Measurements from ENCODE around the gene TRAPPC8. TPM values are rescaled to one million over a fixed set of nuclear protein-coding genes. Genes with fewer than 3 reads are reported as not detected.

TRAPPC8 gene
- total RNA-seq, 1 experiment from 2014 or later: 30.4 TPM

DNA sequence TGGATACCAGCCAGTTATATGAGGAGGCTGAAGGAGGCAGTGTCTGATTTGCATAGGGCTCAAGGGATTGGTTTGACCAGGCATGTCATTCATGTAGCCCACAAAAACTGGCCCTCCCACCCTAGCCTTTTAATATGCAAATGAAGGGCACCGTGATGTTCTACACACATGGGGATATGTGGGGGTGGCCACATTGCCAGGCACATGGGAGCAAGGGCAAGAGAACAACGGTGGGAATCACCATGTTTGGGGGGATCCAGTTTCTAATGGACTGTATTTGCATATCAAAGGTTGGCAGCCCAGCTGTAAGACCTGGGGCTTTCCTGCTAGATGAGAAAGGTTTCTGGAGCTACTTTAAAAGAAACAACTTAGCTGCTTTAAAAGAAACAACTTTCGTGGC is 117.2 kb downstream of the TRAPPC8 start:
- RAD21 ChIA-PET (ENCODE audit: low non-redundant PET in 1 of 2, low total read pairs in 2 of 2, uncharacterized antibody in 2 of 2, unreplicated experiment in 2 of 2): no interaction called here

DNA sequence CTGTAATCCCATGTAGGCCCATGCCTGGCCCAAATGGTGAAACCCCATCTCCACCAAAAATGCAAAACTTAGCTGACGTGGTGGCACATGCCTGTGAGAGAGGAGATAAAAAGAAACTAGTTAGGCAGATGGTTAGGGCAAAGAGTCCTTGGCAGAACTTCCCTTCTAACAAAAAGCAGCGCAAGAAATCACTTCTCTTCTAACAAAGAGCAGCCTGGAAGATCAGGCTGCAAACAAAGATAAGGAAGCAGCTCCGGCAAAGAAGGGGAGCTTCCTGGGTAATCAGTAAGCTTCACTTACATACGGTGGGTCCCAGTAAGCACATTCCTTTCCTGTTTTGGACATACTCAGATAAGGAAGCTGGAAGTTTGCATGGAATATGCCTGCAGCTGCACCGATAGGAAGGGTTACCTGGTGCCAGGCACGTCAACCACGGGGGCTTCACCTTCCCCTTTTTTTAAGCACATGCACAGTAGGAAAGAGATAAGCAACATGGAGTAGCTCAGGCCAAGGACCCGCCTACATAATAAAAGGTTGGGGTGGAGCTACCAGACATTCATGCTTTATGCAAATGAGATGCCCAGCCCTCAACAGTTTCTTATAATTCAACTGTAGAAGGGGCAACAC is 121.3 kb downstream of the TRAPPC8 start:
- ChIA-PET CTCF (interaction anchor here (1.0 kb wide), 1 partner anchor 266 kb away, joined by 3 read pairs; no protein-coding TSS in a partner anchor), RAD21 (ENCODE audit: low non-redundant PET in 1 of 2, low total read pairs in 2 of 2, uncharacterized antibody in 2 of 2, unreplicated experiment in 2 of 2) (no interaction called here), POLR2A (no interaction called here)
- H3K27ac ChIP-seq (ENCODE audit: low read depth, low read length): no peak overlapping the region
- H3K79me2 ChIP-seq (ENCODE audit: insufficient read depth, low read length): no peaks in the 10 kb centered on the region
- DNase-seq (ENCODE audit: low read depth, low spot score) (no peak), ATAC-seq (no peak)
- no peaks in the 10 kb centered on the region for H3K4me1 ChIP-seq (ENCODE audit: control insufficient read depth in 1 of 2, insufficient read depth in 2 of 2, low read length in 2 of 2)
- TF ChIP-seq EZH2phosphoT487 (IDR thresholded peaks at IDR 0.05; ENCODE audit: borderline replicate concordance) (no peak), RAD21 (IDR thresholded peaks at IDR 0.05; ENCODE audit: low read depth) (no peak), YY1 (IDR thresholded peaks at IDR 0.05; ENCODE audit: extremely low read depth, insufficient replicate concordance, low read depth, low read length) (no peak), JUND (IDR thresholded peaks at IDR 0.05) (no peak), ZNF274 (IDR thresholded peaks at IDR 0.05; ENCODE audit: low read depth, low read length) (no peak), SP1 (IDR thresholded peaks at IDR 0.05; ENCODE audit: low read depth) (no peak), SRF (IDR thresholded peaks at IDR 0.05; ENCODE audit: low read depth) (no peak), EGR1 (IDR thresholded peaks at IDR 0.05; ENCODE audit: low read depth) (no peak)
- TF ChIP-seq, protein P1, sequence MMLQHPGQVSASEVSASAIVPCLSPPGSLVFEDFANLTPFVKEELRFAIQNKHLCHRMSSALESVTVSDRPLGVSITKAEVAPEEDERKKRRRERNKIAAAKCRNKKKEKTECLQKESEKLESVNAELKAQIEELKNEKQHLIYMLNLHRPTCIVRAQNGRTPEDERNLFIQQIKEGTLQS (IDR thresholded peaks at IDR 0.05): no peak
- H4K20me1 ChIP-seq (ENCODE audit: insufficient read depth): no peaks in the 10 kb centered on the region
- no peaks in the 10 kb centered on the region for H3K36me3 ChIP-seq (ENCODE audit: control insufficient read depth in 1 of 2, insufficient read depth in 2 of 2, low read length in 2 of 2)
- no TSS peak for BruUV-seq (replicated peaks)
- H3K9ac ChIP-seq (ENCODE audit: low read length): no peak overlapping the region
- no peak overlapping the region for H3K4me3 ChIP-seq (replicated peaks in 1 of 2; ENCODE audit: low read depth in 1 of 2, low read length in 2 of 2)
- intact Hi-C loops (cut with micrococcal nuclease): no loop called here
- H3K9me2 ChIP-seq (ENCODE audit: insufficient read depth): no peaks in the 10 kb centered on the region
- no peaks in the 10 kb centered on the region for H3K27me3 ChIP-seq (ENCODE audit: insufficient read depth, low read length)
- H2AFZ ChIP-seq (ENCODE audit: low read depth, low read length, poor library complexity, severe bottlenecking): no peak overlapping the region
- no peaks in the 10 kb centered on the region for H3K9me3 ChIP-seq (ENCODE audit: control insufficient read depth in 1 of 2, insufficient read depth in 1 of 2, low read depth in 1 of 2, low read length in 2 of 2)
- H3K4me2 ChIP-seq (ENCODE audit: low read length): no peak overlapping the region

More for the DNA sequence above, 117.2 kb downstream of the TRAPPC8 start:
- H3K4me1 ChIP-seq (ENCODE audit: control insufficient read depth in 1 of 2, insufficient read depth in 2 of 2, low read length in 2 of 2): no peaks in the 10 kb centered on the region
- no peak for TF ChIP-seq ELF1 (IDR thresholded peaks at IDR 0.05; ENCODE audit: borderline replicate concordance, low read depth)
- TF ChIP-seq ZNF274 (IDR thresholded peaks at IDR 0.05; ENCODE audit: low read depth, low read length): no peak
- no peak for TF ChIP-seq FOSL1 (IDR thresholded peaks at IDR 0.05; ENCODE audit: low read depth)
- no peak for TF ChIP-seq SP1 (IDR thresholded peaks at IDR 0.05; ENCODE audit: low read depth)
- TF ChIP-seq, protein P2, sequence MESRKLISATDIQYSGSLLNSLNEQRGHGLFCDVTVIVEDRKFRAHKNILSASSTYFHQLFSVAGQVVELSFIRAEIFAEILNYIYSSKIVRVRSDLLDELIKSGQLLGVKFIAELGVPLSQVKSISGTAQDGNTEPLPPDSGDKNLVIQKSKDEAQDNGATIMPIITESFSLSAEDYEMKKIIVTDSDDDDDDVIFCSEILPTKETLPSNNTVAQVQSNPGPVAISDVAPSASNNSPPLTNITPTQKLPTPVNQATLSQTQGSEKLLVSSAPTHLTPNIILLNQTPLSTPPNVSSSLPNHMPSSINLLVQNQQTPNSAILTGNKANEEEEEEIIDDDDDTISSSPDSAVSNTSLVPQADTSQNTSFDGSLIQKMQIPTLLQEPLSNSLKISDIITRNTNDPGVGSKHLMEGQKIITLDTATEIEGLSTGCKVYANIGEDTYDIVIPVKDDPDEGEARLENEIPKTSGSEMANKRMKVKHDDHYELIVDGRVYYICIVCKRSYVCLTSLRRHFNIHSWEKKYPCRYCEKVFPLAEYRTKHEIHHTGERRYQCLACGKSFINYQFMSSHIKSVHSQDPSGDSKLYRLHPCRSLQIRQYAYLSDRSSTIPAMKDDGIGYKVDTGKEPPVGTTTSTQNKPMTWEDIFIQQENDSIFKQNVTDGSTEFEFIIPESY (IDR thresholded peaks at IDR 0.05; ENCODE audit: extremely low read depth, insufficient replicate concordance, low read length): no peak
- TF ChIP-seq SRF (IDR thresholded peaks at IDR 0.05; ENCODE audit: low read depth): no peak
- no peak for TF ChIP-seq EZH2phosphoT487 (IDR thresholded peaks at IDR 0.05; ENCODE audit: borderline replicate concordance)
- TF ChIP-seq TCF7L2 (IDR thresholded peaks at IDR 0.05; ENCODE audit: borderline replicate concordance, extremely low read depth, insufficient read depth, insufficient read length): no peak
- no peak for TF ChIP-seq JUND (IDR thresholded peaks at IDR 0.05)
- no peak for ATAC-seq
- H3K4me3 ChIP-seq (replicated peaks in 1 of 2; ENCODE audit: low read depth in 1 of 2, low read length in 2 of 2): no peak overlapping the region
- no peak overlapping the region for H3K4me2 ChIP-seq (ENCODE audit: low read length)
- no peaks in the 10 kb centered on the region for H3K9me2 ChIP-seq (ENCODE audit: insufficient read depth)
- H3K27ac ChIP-seq (ENCODE audit: low read depth, low read length): no peak overlapping the region
- intact Hi-C loops (cut with micrococcal nuclease): no loop called here
- peaks cover 4 to 5% of the 10 kb centered on the region in 2 experiments; a peak in 2 of 4 replicates for H3K36me3 ChIP-seq (ENCODE audit: control insufficient read depth in 1 of 2, insufficient read depth in 2 of 2, low read length in 2 of 2)
- DNase-seq (ENCODE audit: low read depth, low spot score): no peak
- H3K9me3 ChIP-seq (ENCODE audit: control insufficient read depth in 1 of 2, insufficient read depth in 1 of 2, low read depth in 1 of 2, low read length in 2 of 2): no peaks in the 10 kb centered on the region
- POLR2A ChIA-PET: no interaction called here
- no peaks in the 10 kb centered on the region for H3K79me2 ChIP-seq (ENCODE audit: insufficient read depth, low read length)
- H3K27me3 ChIP-seq (ENCODE audit: insufficient read depth, low read length): no peaks in the 10 kb centered on the region
- no peaks in the 10 kb centered on the region for H4K20me1 ChIP-seq (ENCODE audit: insufficient read depth)
- BruUV-seq (replicated peaks): no TSS peak
- CTCF ChIA-PET: no interaction called here
- H2AFZ ChIP-seq (ENCODE audit: low read depth, low read length, poor library complexity, severe bottlenecking): no peak overlapping the region
- no peak overlapping the region for H3K9ac ChIP-seq (ENCODE audit: low read length)
